ENCODE measurements around the gene CNIH3.

CNIH3 gene

DNA sequence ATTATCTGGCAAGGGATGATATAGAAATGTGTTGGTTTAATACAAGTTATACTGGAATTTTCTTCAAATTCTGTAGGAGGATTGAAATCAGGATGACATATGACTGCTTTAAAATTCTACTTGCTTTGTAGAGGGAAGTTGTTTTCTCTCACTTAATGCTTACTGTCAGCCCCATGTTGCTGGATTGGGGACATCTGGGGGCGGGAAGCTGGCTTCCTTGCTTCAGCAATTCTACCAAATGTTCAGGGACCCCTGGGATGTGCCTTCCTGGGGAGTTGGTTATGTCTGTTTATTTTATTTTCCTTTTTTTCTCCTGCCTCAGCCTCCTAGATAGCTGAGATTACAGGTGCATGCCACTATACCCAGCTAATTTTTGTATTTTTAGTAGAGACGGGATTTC is 63.5 kb downstream of the CNIH3 start:
- TF ChIP-seq RAD21 (IDR thresholded peaks at IDR 0.05; ENCODE audit: low read depth), result no peak
- TF ChIP-seq YY1 (IDR thresholded peaks at IDR 0.05; ENCODE audit: low read depth), result no peak
- TF ChIP-seq CEBPB (IDR thresholded peaks at IDR 0.05), result no peak
- TF ChIP-seq EGR1 (IDR thresholded peaks at IDR 0.05), result no peak
- TF ChIP-seq FOXM1 (IDR thresholded peaks at IDR 0.05; ENCODE audit: borderline replicate concordance, low read depth), result no peak
- TF ChIP-seq EP300 (IDR thresholded peaks at IDR 0.05; ENCODE audit: borderline replicate concordance), result no peak
- no peak for TF ChIP-seq CREB1 (IDR thresholded peaks at IDR 0.05; ENCODE audit: low read depth)
- TF ChIP-seq NFIC (IDR thresholded peaks at IDR 0.05), result no peak
- TF ChIP-seq MAX (IDR thresholded peaks at IDR 0.05), result no peak
- TF ChIP-seq, protein P1, sequence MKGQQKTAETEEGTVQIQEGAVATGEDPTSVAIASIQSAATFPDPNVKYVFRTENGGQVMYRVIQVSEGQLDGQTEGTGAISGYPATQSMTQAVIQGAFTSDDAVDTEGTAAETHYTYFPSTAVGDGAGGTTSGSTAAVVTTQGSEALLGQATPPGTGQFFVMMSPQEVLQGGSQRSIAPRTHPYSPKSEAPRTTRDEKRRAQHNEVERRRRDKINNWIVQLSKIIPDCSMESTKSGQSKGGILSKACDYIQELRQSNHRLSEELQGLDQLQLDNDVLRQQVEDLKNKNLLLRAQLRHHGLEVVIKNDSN (IDR thresholded peaks at IDR 0.05), result no peak
- no peak for TF ChIP-seq ZBTB7A (IDR thresholded peaks at IDR 0.05; ENCODE audit: low read depth)
- no peak for TF ChIP-seq TCF12 (IDR thresholded peaks at IDR 0.05; ENCODE audit: low read depth)
- no peak for TF ChIP-seq TAF1 (IDR thresholded peaks at IDR 0.05; ENCODE audit: low read depth)
- TF ChIP-seq TEAD4 (IDR thresholded peaks at IDR 0.05), result no peak

GRCh38 chr1:224681816-224682215 is 65.7 kb downstream of the CNIH3 start:
- TF ChIP-seq MAX (IDR thresholded peaks at IDR 0.05), result no peak
- TF ChIP-seq RAD21 (IDR thresholded peaks at IDR 0.05; ENCODE audit: low read depth), result no peak
- no peak for TF ChIP-seq TCF12 (IDR thresholded peaks at IDR 0.05; ENCODE audit: low read depth)
- no peak for TF ChIP-seq YY1 (IDR thresholded peaks at IDR 0.05; ENCODE audit: low read depth)
- TF ChIP-seq FOXM1 (IDR thresholded peaks at IDR 0.05; ENCODE audit: borderline replicate concordance, low read depth), result no peak
- no peak for TF ChIP-seq NFIC (IDR thresholded peaks at IDR 0.05)
- TF ChIP-seq CREB1 (IDR thresholded peaks at IDR 0.05; ENCODE audit: low read depth), result no peak
- TF ChIP-seq ZBTB7A (IDR thresholded peaks at IDR 0.05; ENCODE audit: low read depth), result no peak
- no peak for TF ChIP-seq EGR1 (IDR thresholded peaks at IDR 0.05)

- TF ChIP-seq CEBPB (IDR thresholded peaks at IDR 0.05), result no peak
- no peak for TF ChIP-seq TCF12 (IDR thresholded peaks at IDR 0.05; ENCODE audit: low read depth)
- no peak for TF ChIP-seq RAD21 (IDR thresholded peaks at IDR 0.05; ENCODE audit: low read depth)
- no peak for TF ChIP-seq MAX (IDR thresholded peaks at IDR 0.05)
- TF ChIP-seq FOXM1 (IDR thresholded peaks at IDR 0.05; ENCODE audit: borderline replicate concordance, low read depth), result no peak
- TF ChIP-seq EP300 (IDR thresholded peaks at IDR 0.05; ENCODE audit: borderline replicate concordance), result no peak
- TF ChIP-seq NFIC (IDR thresholded peaks at IDR 0.05), result no peak
- TF ChIP-seq, protein P1 (IDR thresholded peaks at IDR 0.05), result no peak
- no peak for TF ChIP-seq YY1 (IDR thresholded peaks at IDR 0.05; ENCODE audit: low read depth)
- TF ChIP-seq, protein P2, sequence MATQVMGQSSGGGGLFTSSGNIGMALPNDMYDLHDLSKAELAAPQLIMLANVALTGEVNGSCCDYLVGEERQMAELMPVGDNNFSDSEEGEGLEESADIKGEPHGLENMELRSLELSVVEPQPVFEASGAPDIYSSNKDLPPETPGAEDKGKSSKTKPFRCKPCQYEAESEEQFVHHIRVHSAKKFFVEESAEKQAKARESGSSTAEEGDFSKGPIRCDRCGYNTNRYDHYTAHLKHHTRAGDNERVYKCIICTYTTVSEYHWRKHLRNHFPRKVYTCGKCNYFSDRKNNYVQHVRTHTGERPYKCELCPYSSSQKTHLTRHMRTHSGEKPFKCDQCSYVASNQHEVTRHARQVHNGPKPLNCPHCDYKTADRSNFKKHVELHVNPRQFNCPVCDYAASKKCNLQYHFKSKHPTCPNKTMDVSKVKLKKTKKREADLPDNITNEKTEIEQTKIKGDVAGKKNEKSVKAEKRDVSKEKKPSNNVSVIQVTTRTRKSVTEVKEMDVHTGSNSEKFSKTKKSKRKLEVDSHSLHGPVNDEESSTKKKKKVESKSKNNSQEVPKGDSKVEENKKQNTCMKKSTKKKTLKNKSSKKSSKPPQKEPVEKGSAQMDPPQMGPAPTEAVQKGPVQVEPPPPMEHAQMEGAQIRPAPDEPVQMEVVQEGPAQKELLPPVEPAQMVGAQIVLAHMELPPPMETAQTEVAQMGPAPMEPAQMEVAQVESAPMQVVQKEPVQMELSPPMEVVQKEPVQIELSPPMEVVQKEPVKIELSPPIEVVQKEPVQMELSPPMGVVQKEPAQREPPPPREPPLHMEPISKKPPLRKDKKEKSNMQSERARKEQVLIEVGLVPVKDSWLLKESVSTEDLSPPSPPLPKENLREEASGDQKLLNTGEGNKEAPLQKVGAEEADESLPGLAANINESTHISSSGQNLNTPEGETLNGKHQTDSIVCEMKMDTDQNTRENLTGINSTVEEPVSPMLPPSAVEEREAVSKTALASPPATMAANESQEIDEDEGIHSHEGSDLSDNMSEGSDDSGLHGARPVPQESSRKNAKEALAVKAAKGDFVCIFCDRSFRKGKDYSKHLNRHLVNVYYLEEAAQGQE (IDR thresholded peaks at IDR 0.05; ENCODE audit: low read depth), result no peak
- no peak for TF ChIP-seq CREB1 (IDR thresholded peaks at IDR 0.05; ENCODE audit: low read depth)
- TF ChIP-seq TEAD4 (IDR thresholded peaks at IDR 0.05), result no peak
- TF ChIP-seq TAF1 (IDR thresholded peaks at IDR 0.05; ENCODE audit: low read depth), result no peak
- no peak for TF ChIP-seq ZBTB7A (IDR thresholded peaks at IDR 0.05; ENCODE audit: low read depth)
These were observed 67.8 kb downstream of the CNIH3 start for GRCh38 chr1:224683936-224684335.

- TF ChIP-seq EGR1 (IDR thresholded peaks at IDR 0.05) (no peak), RAD21 (IDR thresholded peaks at IDR 0.05; ENCODE audit: low read depth) (no peak)
These were observed 68.9 kb downstream of the CNIH3 start for GRCh38 chr1:224684979-224685425.

DNA sequence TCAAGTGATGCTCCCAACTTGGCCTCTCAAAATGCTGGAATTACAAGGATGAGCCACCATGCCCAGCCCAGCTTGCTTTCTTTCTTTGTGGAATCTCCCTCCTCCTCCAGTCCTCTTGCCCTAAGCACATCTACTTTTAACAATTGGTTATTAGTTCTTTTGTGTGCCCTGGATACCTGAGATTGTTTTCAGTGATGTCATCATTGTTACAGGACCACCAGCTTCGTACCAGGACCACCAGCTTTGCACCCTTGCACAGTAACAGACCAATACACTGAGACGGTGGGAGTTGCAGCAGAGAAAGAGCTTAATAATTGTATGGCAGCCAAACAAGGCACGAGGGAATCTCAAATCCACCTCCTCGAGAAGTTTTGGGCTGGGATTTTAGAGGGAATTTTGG is 71.3 kb downstream of the CNIH3 start:
- TF ChIP-seq CEBPB (IDR thresholded peaks at IDR 0.05) (no peak), NFIC (IDR thresholded peaks at IDR 0.05) (no peak), FOXM1 (IDR thresholded peaks at IDR 0.05; ENCODE audit: borderline replicate concordance, low read depth) (no peak)

DNA sequence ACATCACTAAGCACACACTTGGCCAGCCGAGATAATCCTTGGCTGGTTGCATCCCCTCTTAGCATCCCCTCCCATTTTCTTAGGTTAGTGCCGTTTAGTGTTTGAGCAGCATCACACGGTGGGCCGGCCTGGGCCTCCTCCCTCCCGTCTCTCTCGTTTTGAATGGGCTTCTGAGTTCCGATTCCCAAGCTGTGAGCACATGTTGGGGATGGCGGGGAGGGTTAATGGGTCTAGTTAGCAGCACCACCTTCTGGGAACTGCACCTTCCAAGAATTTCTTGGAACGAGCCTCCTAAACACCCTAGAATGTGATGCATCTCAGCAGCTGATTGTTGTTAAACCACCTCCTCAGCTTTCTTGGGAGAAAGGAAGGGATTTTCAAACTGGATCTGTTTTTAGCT is 73.3 kb downstream of the CNIH3 start:
- TF ChIP-seq TEAD4 (IDR thresholded peaks at IDR 0.05) (no peak), RAD21 (IDR thresholded peaks at IDR 0.05; ENCODE audit: low read depth) (no peak), EP300 (IDR thresholded peaks at IDR 0.05; ENCODE audit: borderline replicate concordance) (no peak), ZBTB7A (IDR thresholded peaks at IDR 0.05; ENCODE audit: low read depth) (no peak), NFIC (IDR thresholded peaks at IDR 0.05) (no peak), CEBPB (IDR thresholded peaks at IDR 0.05) (no peak), CREB1 (IDR thresholded peaks at IDR 0.05; ENCODE audit: low read depth) (no peak), EGR1 (IDR thresholded peaks at IDR 0.05) (no peak), FOXM1 (IDR thresholded peaks at IDR 0.05; ENCODE audit: borderline replicate concordance, low read depth) (no peak), TAF1 (IDR thresholded peaks at IDR 0.05; ENCODE audit: low read depth) (no peak), YY1 (IDR thresholded peaks at IDR 0.05; ENCODE audit: low read depth) (no peak)
- TF ChIP-seq, protein P2 (IDR thresholded peaks at IDR 0.05; ENCODE audit: low read depth), result no peak
